NB4 (cell line): ENCODE data around the gene SPATA31D4.
"Not testable (repeated sequence)": the region's sequence is repeated elsewhere in the genome, so short reads cannot be mapped to it uniquely, and the experiment has no call there.

Experiments used
- DNase-seq: peaks from one replicate; pipeline ENCODE4 v3.0.0; 2010; ENCODE audit warnings: low read depth
- H3K4me3 ChIP-seq: one replicate; pipeline ENCODE4 v1.5.1; 2011; ENCODE audit warnings: mild to moderate bottlenecking, low read depth, low read length, moderate library complexity
- CTCF ChIP-seq: IDR thresholded peaks from one replicate; pipeline ENCODE4 v1.5.1; 2012; ENCODE audit warnings: low read depth, low read length
- MYC ChIP-seq: IDR thresholded peaks from 2 replicates; pipeline ENCODE4 v1.6.1; 2011; ENCODE audit warnings: low read depth, low read length
- POLR2A ChIP-seq: IDR thresholded peaks from 2 replicates; pipeline ENCODE4 v1.6.1; 2011; ENCODE audit warnings: mild to moderate bottlenecking; ENCODE audit not compliant: insufficient read length; ENCODE audit errors: extremely low read depth
- TF ChIP-seq, protein P1 (sequence below): IDR thresholded peaks from 2 replicates; pipeline ENCODE4 v1.6.1; 2011; ENCODE audit warnings: low read depth, low read length

Gene SPATA31D4

GRCh38 chr9:81902626-81903025 is 25.6 kb upstream of the SPATA31D4 start:
- H3K4me3 ChIP-seq: no peak overlapping the region
- DNase-seq: no peak
- no peak for TF ChIP-seq CTCF
- no peak for TF ChIP-seq MYC
- TF ChIP-seq, protein P1, sequence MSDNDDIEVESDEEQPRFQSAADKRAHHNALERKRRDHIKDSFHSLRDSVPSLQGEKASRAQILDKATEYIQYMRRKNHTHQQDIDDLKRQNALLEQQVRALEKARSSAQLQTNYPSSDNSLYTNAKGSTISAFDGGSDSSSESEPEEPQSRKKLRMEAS: no peak
- no peak for TF ChIP-seq POLR2A

DNA sequence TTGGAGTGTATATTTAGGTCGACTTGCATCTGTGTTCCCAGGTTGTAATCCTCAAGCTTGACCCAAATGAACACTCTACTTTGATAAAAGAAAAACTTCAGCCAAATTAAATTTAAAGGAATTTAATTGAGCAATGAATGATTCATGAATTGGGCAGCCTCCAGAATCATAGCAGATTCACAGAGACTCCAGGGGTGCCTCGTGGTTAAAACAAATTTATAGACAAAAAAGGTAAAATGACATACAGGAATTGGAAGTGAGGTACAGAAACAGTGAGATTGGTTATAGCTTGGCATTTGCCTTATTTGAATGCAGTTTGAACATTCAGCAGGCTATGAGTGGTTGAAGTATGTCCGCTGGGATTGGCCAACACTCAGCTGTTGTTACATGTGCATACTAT is 21.6 kb upstream of the SPATA31D4 start:
- no peak overlapping the region for H3K4me3 ChIP-seq
- DNase-seq: no peak
- TF ChIP-seq POLR2A: no peak
- TF ChIP-seq, protein P1: no peak
- no peak for TF ChIP-seq CTCF
- TF ChIP-seq MYC: no peak

GRCh38 chr9:81912135-81912534 is 16.1 kb upstream of the SPATA31D4 start:
- H3K4me3 ChIP-seq: no peak overlapping the region
- TF ChIP-seq CTCF (no peak), POLR2A (no peak), MYC (no peak)
- TF ChIP-seq, protein P1: no peak
- no peak for DNase-seq

- no peak for DNase-seq
- TF ChIP-seq CTCF (no peak), MYC (no peak), POLR2A (no peak)
- TF ChIP-seq, protein P1: no peak
- no peak overlapping the region for H3K4me3 ChIP-seq
These were observed 12.3 kb upstream of the SPATA31D4 start for GRCh38 chr9:81915801-81916505.

GRCh38 chr9:81918507-81918906 is 9.7 kb upstream of the SPATA31D4 start:
- DNase-seq, H3K4me3 ChIP-seq: not testable (repeated sequence)

DNA sequence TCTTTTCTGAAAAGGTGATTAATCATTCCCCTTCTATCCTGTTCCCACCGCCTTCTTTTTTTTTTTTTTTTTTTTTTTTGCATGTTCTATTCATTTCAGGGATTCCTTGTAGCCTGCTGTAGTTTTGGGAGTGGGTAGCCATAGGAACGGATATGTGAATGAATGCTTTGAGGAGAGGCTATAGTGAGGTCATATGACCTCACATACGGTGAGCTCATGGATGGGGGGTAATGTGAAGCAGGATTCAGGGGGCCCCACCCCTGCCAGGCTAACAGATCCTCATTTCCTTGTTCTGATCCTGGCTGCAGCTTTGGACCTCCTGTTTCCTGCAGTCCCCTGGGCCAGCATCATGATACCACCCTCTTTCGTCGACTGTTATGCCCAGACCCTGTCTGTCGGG is 1.9 kb downstream of the SPATA31D4 start:
- not testable (repeated sequence) for DNase-seq, H3K4me3 ChIP-seq

DNA sequence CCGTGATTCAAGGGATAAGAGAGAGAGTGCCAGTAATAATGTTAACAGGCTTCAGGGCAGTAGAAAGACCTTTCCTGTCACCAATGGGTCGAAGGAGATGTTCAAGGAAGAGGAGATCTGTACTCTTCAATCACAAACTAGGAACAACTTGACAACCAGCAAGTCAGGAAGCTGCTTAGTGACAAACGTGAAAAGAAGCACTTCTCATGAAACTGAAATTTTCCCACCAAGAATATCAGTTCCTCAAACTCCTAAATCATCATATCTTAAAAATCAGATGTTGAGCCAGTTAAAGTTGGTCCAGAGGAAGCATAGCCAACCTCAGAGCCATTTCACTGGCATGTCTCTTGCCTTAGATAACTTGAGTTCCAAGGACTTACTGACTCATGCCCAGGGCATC is 5.3 kb downstream of the SPATA31D4 start:
- not testable (repeated sequence) for DNase-seq, H3K4me3 ChIP-seq

- not testable (repeated sequence) for H3K4me3 ChIP-seq
These were observed 15.2 kb downstream of the SPATA31D4 start, which contains the start of gene SPATA31D3 for GRCh38 chr9:81943393-81943792. SPATA31D3 (plus strand) TSS chr9:81943500; CDS start chr9:81943586, 86 bp downstream.

GRCh38 chr9:81948650-81949049 is 20.4 kb downstream of the SPATA31D4 start:
- not testable (repeated sequence) for H3K4me3 ChIP-seq, DNase-seq

More at GRCh38 chr9:81943393-81943792, 15.2 kb downstream of the SPATA31D4 start, which contains the start of gene SPATA31D3:
- DNase-seq: not testable (repeated sequence)
